ENCODE measurements around the gene TPCN2.

DNA sequence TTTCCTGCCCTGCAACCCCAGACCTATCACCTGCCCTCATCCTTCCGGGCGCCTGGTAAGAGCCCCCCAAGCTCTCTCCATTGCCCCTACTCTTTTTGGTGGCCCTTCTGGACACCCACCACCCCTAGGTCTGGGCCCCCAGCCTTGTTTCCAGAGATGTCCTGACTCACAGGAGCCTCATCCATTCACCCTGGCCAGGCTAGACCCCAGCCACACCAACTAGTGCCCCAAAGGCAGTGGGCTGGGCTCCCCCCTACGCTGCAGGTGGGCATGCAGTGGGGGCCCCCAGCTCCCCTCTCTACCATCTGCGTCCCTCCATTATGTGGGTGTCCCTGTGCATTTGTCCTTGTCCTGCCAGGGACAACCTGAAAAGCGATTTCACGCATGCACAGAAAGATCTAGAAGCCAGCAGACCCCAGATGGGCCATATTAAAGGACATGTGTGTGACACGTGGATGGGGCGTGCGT lies 37.1 kb upstream of the TPCN2 start:
- TF ChIP-seq POLR2AphosphoS5 (IDR thresholded peaks at IDR 0.05; ENCODE audit: low read depth, low read length) (no peak), EZH2phosphoT487 (IDR thresholded peaks at IDR 0.05; ENCODE audit: borderline replicate concordance) (no peak), EZH2 (IDR thresholded peaks at IDR 0.05) (no peak), ZNF274 (IDR thresholded peaks at IDR 0.05; ENCODE audit: low read depth, low read length) (no peak)
- TF ChIP-seq, protein P1, sequence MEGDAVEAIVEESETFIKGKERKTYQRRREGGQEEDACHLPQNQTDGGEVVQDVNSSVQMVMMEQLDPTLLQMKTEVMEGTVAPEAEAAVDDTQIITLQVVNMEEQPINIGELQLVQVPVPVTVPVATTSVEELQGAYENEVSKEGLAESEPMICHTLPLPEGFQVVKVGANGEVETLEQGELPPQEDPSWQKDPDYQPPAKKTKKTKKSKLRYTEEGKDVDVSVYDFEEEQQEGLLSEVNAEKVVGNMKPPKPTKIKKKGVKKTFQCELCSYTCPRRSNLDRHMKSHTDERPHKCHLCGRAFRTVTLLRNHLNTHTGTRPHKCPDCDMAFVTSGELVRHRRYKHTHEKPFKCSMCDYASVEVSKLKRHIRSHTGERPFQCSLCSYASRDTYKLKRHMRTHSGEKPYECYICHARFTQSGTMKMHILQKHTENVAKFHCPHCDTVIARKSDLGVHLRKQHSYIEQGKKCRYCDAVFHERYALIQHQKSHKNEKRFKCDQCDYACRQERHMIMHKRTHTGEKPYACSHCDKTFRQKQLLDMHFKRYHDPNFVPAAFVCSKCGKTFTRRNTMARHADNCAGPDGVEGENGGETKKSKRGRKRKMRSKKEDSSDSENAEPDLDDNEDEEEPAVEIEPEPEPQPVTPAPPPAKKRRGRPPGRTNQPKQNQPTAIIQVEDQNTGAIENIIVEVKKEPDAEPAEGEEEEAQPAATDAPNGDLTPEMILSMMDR (IDR thresholded peaks at IDR 0.05 in 2 of 3, conservative IDR thresholded peaks at IDR 0.05 in 1 of 3; ENCODE audit: borderline replicate concordance in 1 of 3, insufficient read depth in 1 of 3, low read depth in 2 of 3, low read length in 2 of 3): no peak
- TF ChIP-seq, protein P2, sequence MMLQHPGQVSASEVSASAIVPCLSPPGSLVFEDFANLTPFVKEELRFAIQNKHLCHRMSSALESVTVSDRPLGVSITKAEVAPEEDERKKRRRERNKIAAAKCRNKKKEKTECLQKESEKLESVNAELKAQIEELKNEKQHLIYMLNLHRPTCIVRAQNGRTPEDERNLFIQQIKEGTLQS (IDR thresholded peaks at IDR 0.05): no peak
- TF ChIP-seq, protein P3, sequence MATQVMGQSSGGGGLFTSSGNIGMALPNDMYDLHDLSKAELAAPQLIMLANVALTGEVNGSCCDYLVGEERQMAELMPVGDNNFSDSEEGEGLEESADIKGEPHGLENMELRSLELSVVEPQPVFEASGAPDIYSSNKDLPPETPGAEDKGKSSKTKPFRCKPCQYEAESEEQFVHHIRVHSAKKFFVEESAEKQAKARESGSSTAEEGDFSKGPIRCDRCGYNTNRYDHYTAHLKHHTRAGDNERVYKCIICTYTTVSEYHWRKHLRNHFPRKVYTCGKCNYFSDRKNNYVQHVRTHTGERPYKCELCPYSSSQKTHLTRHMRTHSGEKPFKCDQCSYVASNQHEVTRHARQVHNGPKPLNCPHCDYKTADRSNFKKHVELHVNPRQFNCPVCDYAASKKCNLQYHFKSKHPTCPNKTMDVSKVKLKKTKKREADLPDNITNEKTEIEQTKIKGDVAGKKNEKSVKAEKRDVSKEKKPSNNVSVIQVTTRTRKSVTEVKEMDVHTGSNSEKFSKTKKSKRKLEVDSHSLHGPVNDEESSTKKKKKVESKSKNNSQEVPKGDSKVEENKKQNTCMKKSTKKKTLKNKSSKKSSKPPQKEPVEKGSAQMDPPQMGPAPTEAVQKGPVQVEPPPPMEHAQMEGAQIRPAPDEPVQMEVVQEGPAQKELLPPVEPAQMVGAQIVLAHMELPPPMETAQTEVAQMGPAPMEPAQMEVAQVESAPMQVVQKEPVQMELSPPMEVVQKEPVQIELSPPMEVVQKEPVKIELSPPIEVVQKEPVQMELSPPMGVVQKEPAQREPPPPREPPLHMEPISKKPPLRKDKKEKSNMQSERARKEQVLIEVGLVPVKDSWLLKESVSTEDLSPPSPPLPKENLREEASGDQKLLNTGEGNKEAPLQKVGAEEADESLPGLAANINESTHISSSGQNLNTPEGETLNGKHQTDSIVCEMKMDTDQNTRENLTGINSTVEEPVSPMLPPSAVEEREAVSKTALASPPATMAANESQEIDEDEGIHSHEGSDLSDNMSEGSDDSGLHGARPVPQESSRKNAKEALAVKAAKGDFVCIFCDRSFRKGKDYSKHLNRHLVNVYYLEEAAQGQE (IDR thresholded peaks at IDR 0.05; ENCODE audit: low read depth): no peak
